Stimulated activated CD4-positive, alpha-beta T cell treated with anti-CD3 and anti-CD28 coated beads, Interleukin-12 subunit alpha, Interleukin-12 subunit beta, amount 100 ng/mL, for 48 hours (primary cell): ENCODE results near the gene DRAP1.
"Not testable (repeated sequence)": the region's sequence is repeated elsewhere in the genome, so short reads cannot be mapped to it uniquely, and the experiment has no call there.

Source experiments
- DNase-seq, 3 donors: peaks; one replicate each; pipeline ENCODE4 v3.0.0-alpha.2; 2020; ENCODE audit warnings: low read depth in 2 of 3, low spot score in 1 of 3

The DRAP1 gene

GRCh38 chr11:65886826-65887722, 32.2 kb upstream of the DRAP1 start:
- no peak for DNase-seq

GRCh38 chr11:65887723-65888162, 31.5 kb upstream of the DRAP1 start:
- no peak for DNase-seq

GRCh38 chr11:65888163-65888814, 30.9 kb upstream of the DRAP1 start, which contains the start of gene FIBP:
Gene FIBP, minus strand, starts transcription at chr11:65888471. Its CDS starts 53 bp downstream, at chr11:65888418.
- DNase-seq: peak; percentile 92 to 97 (median 95)

GRCh38 chr11:65890324-65891218, 28.7 kb upstream of the DRAP1 start, which contains the start of gene CCDC85B:
Gene CCDC85B, plus strand, starts transcription at chr11:65890673. Its CDS starts 111 bp downstream, at chr11:65890784.
- peak; percentile 96 to 98 (median 97) for DNase-seq

GRCh38 chr11:65891219-65892136, 27.7 kb upstream of the DRAP1 start:
- DNase-seq: no peak

- not testable (repeated sequence) for DNase-seq
Observed at GRCh38 chr11:65892137-65892540, 27.1 kb upstream of the DRAP1 start.

GRCh38 chr11:65892661-65893317, 26.4 kb upstream of the DRAP1 start:
- no peak for DNase-seq

- no peak for DNase-seq
Observed at GRCh38 chr11:65894034-65894591, 25.1 kb upstream of the DRAP1 start.

GRCh38 chr11:65895482-65895981, 23.7 kb upstream of the DRAP1 start:
- DNase-seq: no peak

- no peak for DNase-seq
Observed at GRCh38 chr11:65896034-65896999, 22.9 kb upstream of the DRAP1 start.

- DNase-seq: no peak
Observed at GRCh38 chr11:65897020-65897471, 22.2 kb upstream of the DRAP1 start.

GRCh38 chr11:65898656-65899355, 20.4 kb upstream of the DRAP1 start:
- no peak for DNase-seq

GRCh38 chr11:65899356-65900124, 19.7 kb upstream of the DRAP1 start:
- peak; percentile 63 to 71 (median 67) for DNase-seq

GRCh38 chr11:65900125-65900898, 18.9 kb upstream of the DRAP1 start, which contains the start of gene FOSL1:
Gene FOSL1, minus strand, starts transcription at chr11:65900388. Its CDS starts 49 bp downstream, at chr11:65900339.
- peak; percentile 92 to 95 (median 94) for DNase-seq

GRCh38 chr11:65900899-65901180, 18.4 kb upstream of the DRAP1 start:
- no peak for DNase-seq

- no peak for DNase-seq
Observed at GRCh38 chr11:65903068-65903481, 16.2 kb upstream of the DRAP1 start.
